Measurements from ENCODE around the gene ANKRD33B. TPM values are rescaled to one million over a fixed set of nuclear protein-coding genes. Genes with fewer than 3 reads are reported as not detected.

The ANKRD33B gene
- total RNA-seq, 1 donor from 2014 or later = 3.3 TPM

DNA sequence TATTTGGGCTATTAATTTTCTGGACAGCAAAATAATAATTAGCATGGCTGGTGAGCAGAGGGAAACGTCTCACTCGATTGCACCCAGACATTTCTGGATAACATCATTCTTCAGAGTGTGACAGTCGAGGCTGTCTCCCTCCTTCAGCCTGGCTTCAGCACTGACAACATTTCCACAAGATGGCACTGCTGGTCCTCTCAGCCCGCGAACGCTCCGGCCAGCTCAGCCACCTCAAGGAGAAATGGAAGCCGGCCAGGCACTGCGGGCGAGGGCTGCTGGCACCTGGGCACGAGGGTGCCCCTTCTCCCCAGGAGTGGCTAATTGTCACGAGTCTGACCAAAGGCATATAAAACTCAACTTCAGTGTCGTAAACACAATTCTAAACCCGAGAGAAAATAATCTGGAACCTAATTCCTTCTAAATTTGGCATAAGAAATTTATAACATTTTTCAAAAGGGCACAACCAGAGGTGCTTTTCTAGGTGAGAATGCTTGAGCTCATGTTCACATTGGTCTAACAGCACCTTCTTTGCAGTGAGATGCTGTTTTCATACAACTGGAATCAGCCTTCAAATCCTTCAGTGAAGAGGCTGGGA, 131.3 kb downstream of the ANKRD33B start:
- DNase-seq (ENCODE audit: low spot score) = peak; percentile 77

DNA sequence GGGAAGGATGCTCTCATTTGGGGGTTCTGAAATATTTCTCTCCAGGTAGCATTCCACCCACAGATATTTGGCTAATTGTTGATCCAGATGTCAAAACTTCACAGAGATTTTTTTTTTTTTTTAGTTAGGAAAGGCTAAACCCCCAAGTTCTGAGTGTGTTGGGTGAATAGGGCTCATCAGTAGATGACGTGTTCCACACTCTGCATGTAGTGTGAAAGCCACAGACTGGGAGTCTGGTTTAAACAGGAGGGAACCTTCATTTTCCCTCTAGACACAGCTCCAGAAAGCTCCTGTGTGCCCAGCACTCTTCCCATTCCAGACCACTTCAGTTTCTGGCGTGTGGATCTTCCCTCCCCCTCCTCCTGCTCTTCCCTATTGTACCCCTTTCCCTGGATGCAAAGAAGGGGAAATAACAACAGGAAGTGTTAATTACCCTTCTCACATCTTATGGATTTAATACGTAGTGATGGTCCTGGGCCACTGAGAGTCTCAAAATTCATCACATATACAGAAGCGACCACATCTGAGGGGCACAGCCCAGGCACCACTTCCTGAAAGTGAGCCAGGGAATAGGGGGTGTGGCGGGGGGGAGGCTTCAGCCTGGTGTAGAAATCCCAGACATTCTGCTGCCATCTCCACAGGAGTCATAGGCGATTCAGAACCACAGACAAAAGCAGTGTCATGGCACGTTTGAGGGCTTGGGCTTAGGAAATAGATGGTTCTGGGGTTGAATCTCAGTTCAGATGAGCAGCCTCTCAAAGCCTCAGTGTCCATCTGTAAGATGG, 132.1 kb downstream of the ANKRD33B start:
- no peak for DNase-seq (ENCODE audit: low spot score)

DNA sequence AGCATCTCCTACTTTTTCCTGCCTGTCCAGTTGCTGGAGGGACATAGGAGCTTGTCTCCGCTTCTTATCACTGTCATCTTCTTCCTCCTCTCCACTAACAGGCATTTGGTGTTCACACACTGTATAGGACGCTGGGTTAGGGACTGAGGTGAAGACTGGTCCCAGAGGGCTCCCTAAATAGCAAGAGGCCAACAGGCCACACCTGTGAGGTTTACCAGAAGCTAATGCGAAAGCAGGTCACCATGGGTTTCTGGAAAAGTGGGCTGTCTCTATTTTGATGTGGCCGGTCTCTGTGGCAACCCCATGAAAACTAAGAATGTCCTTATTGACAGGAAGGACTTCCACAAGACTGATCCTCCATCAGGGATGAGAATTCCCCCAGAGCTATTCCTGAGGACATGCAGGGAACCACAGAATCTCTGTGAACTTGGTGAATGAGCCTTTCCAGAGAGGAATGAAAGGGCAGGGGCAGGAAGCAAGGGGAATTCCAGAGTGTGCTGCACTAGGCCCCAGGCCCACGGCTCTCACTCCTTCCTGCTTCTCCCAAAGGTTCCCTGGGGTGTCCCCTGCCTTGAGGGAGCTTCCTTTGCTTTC, 135.5 kb downstream of the ANKRD33B start:
- DNase-seq (ENCODE audit: low spot score) = no peak

DNA sequence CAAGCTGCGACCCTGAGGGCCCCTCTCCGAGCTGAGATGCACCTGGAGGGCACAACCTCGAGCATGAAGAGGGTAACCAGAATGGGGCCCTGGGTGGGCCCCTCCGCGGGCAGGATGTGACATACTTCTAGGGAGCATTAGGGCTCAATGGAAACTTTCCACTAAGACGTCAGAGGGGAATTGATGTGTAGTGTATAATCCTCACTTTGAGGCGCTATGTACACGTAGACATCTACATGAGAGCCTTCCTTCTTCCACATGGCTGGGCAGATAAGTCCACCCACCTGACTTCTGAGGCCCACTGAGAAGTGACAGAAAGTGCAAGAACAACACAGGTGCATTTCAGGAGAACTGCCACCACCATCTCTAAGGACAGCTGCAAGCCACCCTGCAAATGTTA, 136.1 kb downstream of the ANKRD33B start:
- DNase-seq (ENCODE audit: low spot score) = no peak

DNA sequence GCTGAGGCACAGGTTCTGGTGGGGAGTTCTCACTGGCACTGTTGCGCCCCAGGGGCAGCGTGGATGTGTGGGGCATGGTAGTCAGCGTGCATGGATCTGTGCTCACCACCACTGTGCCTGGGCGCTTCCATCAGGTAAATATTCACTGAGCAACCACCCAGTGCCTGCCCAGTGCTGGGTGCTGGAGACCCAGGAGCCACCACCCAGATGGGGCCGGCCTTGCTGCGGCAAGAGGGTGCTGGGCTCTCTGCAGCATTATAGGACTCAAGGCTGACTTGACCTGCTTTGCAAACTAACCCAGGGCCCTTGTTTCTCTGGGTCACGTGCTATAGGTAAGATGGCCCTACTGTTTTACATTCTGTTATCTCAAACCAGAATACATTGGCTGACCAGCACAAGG, 136.6 kb downstream of the ANKRD33B start:
- no peak for DNase-seq (ENCODE audit: low spot score)

DNA sequence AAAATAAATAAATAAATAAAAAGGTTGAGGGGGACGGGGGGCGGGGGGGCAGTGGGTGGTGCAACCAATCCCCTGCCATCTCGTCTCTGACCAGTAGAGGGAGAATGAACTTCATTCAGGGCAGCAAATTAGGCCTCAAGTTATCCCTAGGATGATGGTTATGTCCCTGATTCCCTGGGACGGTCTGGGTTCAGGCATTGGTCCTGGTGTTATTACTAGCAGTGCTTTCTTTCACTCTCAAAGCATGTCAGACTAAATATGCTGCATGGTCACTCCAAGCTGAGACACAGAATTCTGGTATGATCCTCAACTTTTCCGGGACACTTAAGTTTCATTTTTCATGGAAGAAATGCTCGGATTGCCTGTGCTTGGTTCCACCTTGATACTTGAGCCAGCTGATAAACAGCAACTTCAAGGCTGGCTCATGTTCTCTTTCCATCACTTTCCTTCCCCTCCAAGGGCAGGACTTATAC, 137.7 kb downstream of the ANKRD33B start:
- no peak for DNase-seq (ENCODE audit: low spot score)

DNA sequence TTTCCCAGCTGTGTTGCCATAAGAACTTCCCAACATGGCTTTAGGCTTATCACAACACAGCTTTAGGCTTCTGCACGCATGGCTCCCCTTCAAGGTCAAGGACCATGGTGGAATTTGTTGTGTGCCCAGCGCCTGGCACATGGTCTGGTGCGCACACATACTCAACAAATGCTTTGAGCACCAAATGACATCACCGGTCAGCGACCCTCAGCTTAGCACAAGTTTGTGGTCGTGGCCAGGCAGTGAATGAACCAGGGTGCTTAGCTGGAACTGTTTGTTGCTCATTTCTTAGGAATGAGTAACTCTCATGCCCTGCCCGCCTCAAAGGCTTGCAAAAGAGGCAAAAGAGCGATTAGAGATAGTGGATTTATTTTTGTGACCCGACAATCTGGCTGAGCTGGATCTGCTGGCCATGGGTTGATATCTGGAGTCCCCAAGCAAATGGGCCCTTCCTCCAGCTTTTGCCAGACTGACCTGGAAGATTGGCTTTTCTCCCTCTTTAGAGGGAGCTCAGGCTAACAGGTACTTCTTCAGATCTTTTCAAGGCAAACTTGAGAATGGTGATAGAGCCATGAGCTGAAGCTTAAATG, 138.3 kb downstream of the ANKRD33B start:
- peak; percentile 63 for DNase-seq (ENCODE audit: low spot score)

DNA sequence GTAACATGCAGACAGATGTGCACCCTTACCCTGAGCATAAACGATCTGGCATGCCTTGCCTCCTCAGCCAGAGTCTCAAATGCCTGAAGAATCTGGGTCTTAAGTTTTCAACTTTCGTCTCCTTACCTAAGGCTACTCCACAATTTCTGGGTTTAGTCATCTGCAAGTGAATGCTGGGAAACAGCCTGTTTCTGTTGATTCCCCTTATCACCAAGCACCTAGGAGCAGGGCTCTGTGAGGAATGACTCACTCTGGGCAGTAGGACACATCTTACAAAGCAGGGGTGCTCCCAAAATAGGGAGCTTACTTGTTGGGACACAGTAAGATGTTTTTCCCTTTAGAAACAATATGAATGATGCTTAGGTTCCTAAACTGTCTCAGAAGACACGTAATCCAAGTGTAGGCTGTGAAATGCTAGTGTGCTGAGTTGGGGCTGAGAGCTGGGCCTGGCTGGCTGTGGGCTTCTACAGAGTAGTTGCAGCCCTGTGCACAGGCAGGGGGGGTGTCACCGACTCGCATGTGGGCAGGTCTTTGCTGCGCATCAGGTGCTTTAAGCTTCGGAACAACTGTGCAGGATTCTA, 139.1 kb downstream of the ANKRD33B start:
- no peak for DNase-seq (ENCODE audit: low spot score)

DNA sequence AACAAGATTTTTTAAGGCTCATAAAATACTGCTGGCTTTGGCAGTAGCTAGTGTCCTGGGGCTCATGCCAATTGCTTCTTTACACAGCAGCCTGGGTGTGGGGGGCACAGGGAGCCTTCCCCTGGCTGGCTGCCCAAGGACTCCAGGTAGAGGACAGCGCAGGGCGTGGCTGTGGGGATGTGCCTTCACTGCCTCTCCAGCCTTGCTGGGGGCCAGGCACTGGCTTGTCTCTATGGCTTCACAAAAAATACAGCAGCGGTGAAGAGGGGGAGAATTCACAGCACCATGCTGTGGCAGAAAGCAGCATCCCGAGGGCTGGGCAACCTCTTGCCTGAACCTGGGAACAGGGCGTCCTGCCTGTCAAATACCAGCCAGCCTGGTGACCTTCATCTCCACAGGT, 139.8 kb downstream of the ANKRD33B start:
- peak; percentile 67 for DNase-seq (ENCODE audit: low spot score)

DNA sequence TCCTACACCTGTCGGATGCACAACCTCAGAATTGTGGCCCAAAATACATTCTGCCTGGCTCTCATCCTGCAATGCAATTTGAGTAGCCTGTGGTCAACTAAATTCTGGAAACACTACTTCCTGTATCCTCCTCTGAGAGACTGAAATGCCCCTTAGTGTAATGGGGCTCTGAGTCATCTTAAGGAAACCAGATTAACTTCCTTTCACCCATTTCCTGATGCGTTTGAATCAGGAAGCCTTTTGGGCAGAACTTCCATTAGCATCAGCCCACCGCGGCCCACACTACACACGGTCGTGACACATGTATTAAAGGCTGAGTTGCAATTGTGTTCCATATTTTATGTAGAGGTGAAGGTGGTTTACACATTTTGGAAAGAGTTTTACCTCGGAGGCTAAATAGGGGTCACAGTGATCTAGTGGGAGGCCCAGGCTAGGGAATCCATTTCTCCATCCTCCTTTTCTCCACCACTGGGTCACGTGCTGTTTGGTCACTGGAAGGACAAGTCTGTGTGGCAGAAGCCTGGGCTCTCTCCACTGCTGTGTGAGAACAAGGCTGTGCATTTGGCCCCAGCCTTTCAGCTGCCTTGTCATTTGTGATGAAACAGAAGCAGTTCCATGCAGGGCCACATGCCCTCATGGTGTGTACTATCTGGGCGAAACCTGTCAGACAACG, 141.2 kb downstream of the ANKRD33B start:
- no peak for DNase-seq (ENCODE audit: low spot score)

DNA sequence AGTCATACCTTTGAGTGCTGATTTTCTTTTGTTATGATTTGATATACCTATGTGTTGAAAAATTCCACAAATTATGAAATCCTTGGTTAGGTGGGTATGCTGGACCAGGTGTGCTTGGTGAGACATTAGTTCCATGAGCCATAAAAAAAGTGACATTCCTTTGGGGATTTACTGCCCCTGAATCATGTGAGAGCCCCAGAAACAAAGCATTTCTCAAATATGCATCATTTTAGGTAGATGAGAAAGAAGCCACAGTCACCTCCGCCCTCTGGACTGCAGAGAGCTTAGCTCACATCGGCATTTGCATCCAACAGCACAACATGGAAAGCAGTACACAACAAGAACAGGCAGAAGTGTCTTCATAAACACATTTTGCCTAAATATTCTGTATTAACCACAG, 141.9 kb downstream of the ANKRD33B start:
- no peak for DNase-seq (ENCODE audit: low spot score)

DNA sequence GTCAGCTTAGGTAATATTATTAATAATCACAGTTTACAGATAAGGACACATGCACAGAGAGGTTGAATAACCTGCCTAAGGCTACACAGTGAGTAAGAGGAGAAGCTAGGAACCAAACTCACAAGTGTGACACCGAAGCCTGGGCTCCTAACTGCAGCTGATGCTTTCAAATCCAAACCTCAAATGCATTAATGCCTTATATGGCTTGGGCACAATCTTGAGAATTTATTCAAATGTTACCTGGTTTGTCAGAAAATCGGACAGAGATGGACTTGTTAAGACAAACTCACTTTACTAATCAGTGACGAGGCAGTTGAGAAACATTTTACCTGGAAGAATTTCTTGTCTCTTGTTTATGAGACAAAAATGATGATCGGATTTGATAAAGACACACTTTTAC, 142.5 kb downstream of the ANKRD33B start:
- no peak for DNase-seq (ENCODE audit: low spot score)

Other genes with a start within 250 kb of the ANKRD33B start
- 151 TPM for gene MARCHF6, start 210.4 kb upstream of the ANKRD33B start, total RNA-seq
- not detected for gene ROPN1L, start 122.2 kb upstream of the ANKRD33B start, total RNA-seq
- 209 TPM for gene DAP, start 197.2 kb downstream of the ANKRD33B start, total RNA-seq